Hepatocyte (in vitro differentiated cells): ENCODE measurements around the gene UBL3.

ENCODE experiments used
- EZH2phosphoT487 ChIP-seq: fragments of 200-600 bp; sonication (generic); IDR thresholded peaks from one replicate; pipeline ENCODE4 v1.6.1; 2018; ENCODE audit warnings: antibody characterized with exemption, mild to moderate bottlenecking, low read depth, moderate library complexity; ENCODE audit not compliant: unreplicated experiment, severe bottlenecking
- TF ChIP-seq, protein P1 (sequence below): fragments of 200-600 bp; sonication (generic); IDR thresholded peaks from 2 replicates; pipeline ENCODE4 v1.5.1; 2016; ENCODE audit warnings: antibody characterized with exemption, mild to moderate bottlenecking; ENCODE audit not compliant: poor library complexity

DNA sequence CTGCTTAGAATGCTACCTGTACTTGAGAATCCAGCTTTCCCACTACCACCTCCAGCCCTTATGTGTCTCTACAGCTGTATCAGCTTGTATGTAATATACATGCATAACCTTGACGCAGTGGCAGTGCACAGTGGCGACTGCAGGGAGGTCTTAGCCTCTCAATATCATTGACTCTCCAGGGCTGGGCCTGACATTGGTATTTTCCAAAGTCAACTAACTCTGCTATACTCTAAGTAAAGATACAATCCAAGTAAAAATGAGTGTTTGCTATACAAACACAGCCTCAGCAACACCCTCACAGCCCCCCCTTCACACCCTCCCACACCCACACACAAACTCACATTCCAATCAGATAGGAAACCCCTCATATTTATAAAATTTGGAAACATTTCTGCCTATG, 6.7 kb upstream of the UBL3 start:
- TF ChIP-seq, protein P1, sequence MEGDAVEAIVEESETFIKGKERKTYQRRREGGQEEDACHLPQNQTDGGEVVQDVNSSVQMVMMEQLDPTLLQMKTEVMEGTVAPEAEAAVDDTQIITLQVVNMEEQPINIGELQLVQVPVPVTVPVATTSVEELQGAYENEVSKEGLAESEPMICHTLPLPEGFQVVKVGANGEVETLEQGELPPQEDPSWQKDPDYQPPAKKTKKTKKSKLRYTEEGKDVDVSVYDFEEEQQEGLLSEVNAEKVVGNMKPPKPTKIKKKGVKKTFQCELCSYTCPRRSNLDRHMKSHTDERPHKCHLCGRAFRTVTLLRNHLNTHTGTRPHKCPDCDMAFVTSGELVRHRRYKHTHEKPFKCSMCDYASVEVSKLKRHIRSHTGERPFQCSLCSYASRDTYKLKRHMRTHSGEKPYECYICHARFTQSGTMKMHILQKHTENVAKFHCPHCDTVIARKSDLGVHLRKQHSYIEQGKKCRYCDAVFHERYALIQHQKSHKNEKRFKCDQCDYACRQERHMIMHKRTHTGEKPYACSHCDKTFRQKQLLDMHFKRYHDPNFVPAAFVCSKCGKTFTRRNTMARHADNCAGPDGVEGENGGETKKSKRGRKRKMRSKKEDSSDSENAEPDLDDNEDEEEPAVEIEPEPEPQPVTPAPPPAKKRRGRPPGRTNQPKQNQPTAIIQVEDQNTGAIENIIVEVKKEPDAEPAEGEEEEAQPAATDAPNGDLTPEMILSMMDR, result no peak
- no peak for TF ChIP-seq EZH2phosphoT487
